HEK293T (cell line): ENCODE data around the gene KCNK4.

ENCODE experiments used
- ARNT ChIP-seq: fragments of 450-650 bp; IDR thresholded peaks from 2 replicates; pipeline ENCODE4 v1.6.1; 2017; ENCODE audit warnings: mild to moderate bottlenecking
- SUZ12 ChIP-seq: fragments of 450-650 bp; IDR thresholded peaks from 2 replicates; pipeline ENCODE4 v1.6.1; 2016; ENCODE audit warnings: mild to moderate bottlenecking

- TF ChIP-seq SUZ12, result no peak
- TF ChIP-seq ARNT, result no peak
These were observed 804 bp downstream of the KCNK4 start for GRCh38 chr11:64291752-64292459.
